Measurements from ENCODE around the gene SYT1.

GRCh38 chr12:78928200-78929074, 63.9 kb downstream of the SYT1 start:
- TF ChIP-seq CTCF (IDR thresholded peaks at IDR 0.05; ENCODE audit: control extremely low read depth in 1 of 3, insufficient read depth in 1 of 3, low read depth in 1 of 3, low read length in 3 of 3): no peak
- TF ChIP-seq SRF (IDR thresholded peaks at IDR 0.05; ENCODE audit: low read depth, low read length): no peak
- no peak for TF ChIP-seq ZNF274 (IDR thresholded peaks at IDR 0.05; ENCODE audit: borderline replicate concordance, extremely low read depth, low read length)
- no peak for TF ChIP-seq CREB1 (IDR thresholded peaks at IDR 0.05)
- TF ChIP-seq GABPA (IDR thresholded peaks at IDR 0.05; ENCODE audit: borderline replicate concordance, insufficient read depth, low read length): no peak
- TF ChIP-seq GTF2F1 (IDR thresholded peaks at IDR 0.05; ENCODE audit: borderline replicate concordance, low read depth, low read length): no peak
- no peak for TF ChIP-seq BRCA1 (IDR thresholded peaks at IDR 0.05; ENCODE audit: low read depth, low read length)
- no peak for TF ChIP-seq TAF1 (IDR thresholded peaks at IDR 0.05; ENCODE audit: low read depth, low read length)

Data from H1 (cell line).